GM10248 (cell line): ENCODE results near the gene NPFFR1.

Source experiments
- CTCF ChIA-PET: fragments of 300-600 bp; sonication (Branson Sonifier 250); formaldehyde crosslinking; extraction: SDS; loops from one replicate; lab custom pipeline; 2021; ENCODE audit warnings: antibody characterized with exemption; lab: Yijun Ruan, JAX
- POLR2A ChIA-PET: fragments of 350-650 bp; sonication (Branson Sonifier 250); formaldehyde crosslinking; extraction: SDS; loops from one replicate; lab custom pipeline; 2020; ENCODE audit warnings: antibody characterized with exemption; lab: Yijun Ruan, JAX
- DNase-seq: peaks from one replicate; pipeline ENCODE4 v3.0.0; 2012; ENCODE audit errors: extremely low spot score
- CTCF ChIP-seq: IDR thresholded peaks from 2 replicates; pipeline ENCODE4 v1.5.1; 2012; ENCODE audit warnings: mild to moderate bottlenecking, low read depth; ENCODE audit errors: extremely low read depth, missing control alignments, control extremely low read depth

The NPFFR1 gene

GRCh38 chr10:70233939-70234300, 49.9 kb downstream of the NPFFR1 start:
- TF ChIP-seq CTCF, result no peak

GRCh38 chr10:70233109-70233938, 50.5 kb downstream of the NPFFR1 start, which contains the start of gene PPA1:
Gene PPA1, minus strand, starts transcription at chr10:70233429. Its CDS starts 102 bp downstream, at chr10:70233327.
- CTCF ChIA-PET, result interaction anchor here (0.8 to 18.7 kb wide), 5 partner anchors 11 to 131 kb away, joined by 3 to 529 read pairs (median 3); no protein-coding TSS in a partner anchor
- DNase-seq, result peak; percentile 100
- TF ChIP-seq CTCF, result no peak
- POLR2A ChIA-PET, result interaction anchor here (0.5 to 1.0 kb wide), 6 partner anchors 12 to 168 kb away, joined by 3 to 5 read pairs (median 3); partner anchors contain the start of gene SAR1A

More at GRCh38 chr10:70233939-70234300, 49.9 kb downstream of the NPFFR1 start:
- no peak for DNase-seq
- ChIA-PET POLR2A (interaction anchor here (0.7 to 1.0 kb wide), 3 partner anchors 12 to 153 kb away, joined by 3 to 4 read pairs (median 3); no protein-coding TSS in a partner anchor), CTCF (interaction anchor here (0.9 to 18.7 kb wide), 3 partner anchors 11 to 130 kb away, joined by 3 to 529 read pairs (median 83); no protein-coding TSS in a partner anchor)

GRCh38 chr10:70232859-70233108, 51.0 kb downstream of the NPFFR1 start:
- no peak for DNase-seq
- ChIA-PET CTCF (interaction anchor here (0.8 to 18.7 kb wide), 5 partner anchors 11 to 149 kb away, joined by 3 to 529 read pairs (median 3); no protein-coding TSS in a partner anchor), POLR2A (interaction anchor here (0.5 to 1.0 kb wide), 5 partner anchors 13 to 169 kb away, joined by 3 to 5 read pairs (median 3); partner anchors contain the start of gene SAR1A)

GRCh38 chr10:70232155-70232858, 51.5 kb downstream of the NPFFR1 start:
- DNase-seq, result peak; percentile 34
- ChIA-PET POLR2A (interaction anchor here (0.7 to 1.4 kb wide), 2 partner anchors 86 to 169 kb away, joined by 4 to 5 read pairs; partner anchors contain the start of gene TYSND1), CTCF (interaction anchor here (0.8 to 18.7 kb wide), 9 partner anchors 11 to 174 kb away, joined by 3 to 529 read pairs (median 4); no protein-coding TSS in a partner anchor)
- TF ChIP-seq CTCF, result no peak

More at GRCh38 chr10:70232859-70233108, 51.0 kb downstream of the NPFFR1 start:
- no peak for TF ChIP-seq CTCF

GRCh38 chr10:70228491-70228890, 55.3 kb downstream of the NPFFR1 start:
- ChIA-PET CTCF (interaction anchor here (1.0 to 18.7 kb wide), 4 partner anchors 7 to 136 kb away, joined by 3 to 529 read pairs (median 44); no protein-coding TSS in a partner anchor), POLR2A (no interaction called here)
- no peak for TF ChIP-seq CTCF
- DNase-seq, result no peak
